Calu3 (cell line): ENCODE results near the gene SMIM27. TPM values are rescaled to one million over a fixed set of nuclear protein-coding genes. Genes with fewer than 3 reads are reported as not detected.

ENCODE experiments used
- Bru-seq: library from RNA; stranded (reverse); fragments of 400-500 nt; gene quantifications from one replicate; lab custom pipeline; 2021; lab: Mats Ljungman, UMichigan
- BruChase-seq, 2 experiments: library from RNA; stranded (reverse); fragments of 400-500 nt; gene quantifications; one replicate each; lab custom pipeline; 2021; lab: Mats Ljungman, UMichigan
- BruUV-seq: library from RNA; stranded (reverse); fragments of 400-500 nt; replicated peaks from 2 replicates; lab custom pipeline; 2021; lab: Mats Ljungman, UMichigan
- CTCF ChIA-PET: fragments of 300-600 bp; sonication (Branson Sonifier 250); formaldehyde crosslinking; loops from one replicate; lab custom pipeline; 2022; ENCODE audit warnings: antibody characterized with exemption; lab: Charles Lee
- DNase-seq: peaks from one replicate; pipeline ENCODE4 v3.0.0; 2022
- H3K27ac Mint-ChIP-seq: one replicate; pipeline ENCODE4 v1.8.0; 2022; ENCODE audit warnings: mixed read lengths; ENCODE audit not compliant: unreplicated experiment
- H3K27me3 Mint-ChIP-seq: one replicate; pipeline ENCODE4 v1.8.0; 2022; ENCODE audit warnings: mixed read lengths; ENCODE audit not compliant: unreplicated experiment
- H3K36me3 Mint-ChIP-seq: one replicate; pipeline ENCODE4 v1.8.0; 2022; ENCODE audit warnings: mild to moderate bottlenecking, moderate library complexity, mixed read lengths; ENCODE audit not compliant: insufficient read depth, unreplicated experiment
- H3K4me1 Mint-ChIP-seq: one replicate; pipeline ENCODE4 v1.8.0; 2022; ENCODE audit warnings: mild to moderate bottlenecking, low read depth, mixed read lengths; ENCODE audit not compliant: unreplicated experiment
- H3K4me3 Mint-ChIP-seq: one replicate; pipeline ENCODE4 v1.8.0; 2022; ENCODE audit warnings: mild to moderate bottlenecking, low read depth, moderate library complexity, mixed read lengths; ENCODE audit not compliant: unreplicated experiment
- H3K9me3 Mint-ChIP-seq: one replicate; pipeline ENCODE4 v1.8.0; 2022; ENCODE audit warnings: low read depth, mixed read lengths; ENCODE audit not compliant: unreplicated experiment
- CTCF ChIP-seq: fragments of 200-600 bp; IDR thresholded peaks from one replicate; pipeline ENCODE4 v1.8.0; 2022; ENCODE audit warnings: antibody characterized with exemption; ENCODE audit not compliant: unreplicated experiment
- intact Hi-C: fragments of 100-400 bp; cut with micrococcal nuclease; formaldehyde crosslinking; loops from one replicate; pipeline ENCODE4 v1.10.0; 2022; ENCODE audit not compliant: unreplicated experiment
- long read RNA-seq: library from polyadenylated mRNA; stranded (forward); transcript quantifications from one replicate; pipeline ENCODE4 v2.0.0, GENCODE V29; 2022
- total RNA-seq: library from RNA; stranded (reverse); gene quantifications from 2 replicates; pipeline ENCODE4 v1.2.3, GENCODE V29; 2022

Gene SMIM27
- total RNA-seq (4.1 and 4.4 TPM in 2 replicates), Bru-seq, nascent RNA (percentile 34 among the genes with signal in this experiment), BruChase-seq, experiment 1, labeled RNA remaining after a 6-hour chase (percentile 27 among the genes with signal in this experiment), BruChase-seq, experiment 2, labeled RNA remaining after a 2-hour chase (percentile 22 among the genes with signal in this experiment)
- long read RNA-seq, partial matches to known transcripts = 15 of 20 reads
- long read RNA-seq, other reads (novel, unspliced or antisense) = 2 of 20 reads

GRCh38 chr9:32552172-32552872 lies at the start of gene SMIM27, which contains the start of gene TOPORS:
Gene SMIM27 (plus strand): TSS chr9:32552327. CDS start chr9:32552435, 108 bp downstream.
Gene TOPORS (minus strand): TSS chr9:32552586. CDS start chr9:32552436, 150 bp downstream.
- TSS peak; percentile 81 for BruUV-seq
- Mint-ChIP-seq H3K4me3 (peak within 1 kb of the TSS; percentile 91), H3K4me1 (peaks cover 8% of the 10 kb centered on the region), H3K27me3 (no peaks in the 10 kb centered on the region), H3K27ac (peak within 1 kb of the TSS; percentile 94), H3K9me3 (no peaks in the 10 kb centered on the region), H3K36me3 (peaks cover 31% of the 10 kb centered on the region)
- TF ChIP-seq CTCF = no peak
- CTCF ChIA-PET = interaction anchor here (0.6 to 1.1 kb wide), 3 partner anchors 20 to 173 kb away, joined by 3 to 4 read pairs (median 3); partner anchors contain the start of gene RIGI
- peak; percentile 82 for DNase-seq
- intact Hi-C loops = loop anchor here (2.0 kb wide), 1 partner anchor 20 kb away; the partner anchor contains the start of gene NDUFB6

DNA sequence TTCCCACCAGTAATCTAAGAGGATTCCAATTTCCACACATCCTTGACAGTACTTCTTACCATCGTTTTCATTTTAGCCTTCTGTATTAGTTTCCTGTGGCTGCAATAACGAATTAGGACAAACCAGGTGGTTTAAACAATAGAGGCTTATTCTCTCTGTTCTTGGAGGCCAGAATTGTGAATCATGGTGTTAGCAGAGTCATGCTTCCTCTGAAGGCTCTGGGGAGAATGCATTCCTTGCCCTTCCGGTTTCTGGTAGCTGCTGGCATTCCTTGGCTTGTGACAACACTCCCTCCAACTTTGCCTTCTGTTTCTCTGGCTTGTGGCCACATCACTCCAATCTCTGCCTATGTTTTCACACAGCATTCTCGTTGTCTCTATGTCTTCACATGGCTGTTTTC lies 49.7 kb upstream of the SMIM27 start:
- Mint-ChIP-seq H3K27ac (peak overlapping the region; percentile 63), H3K4me3 (no peak overlapping the region), H3K4me1 (peaks cover 16% of the 10 kb centered on the region), H3K27me3 (no peaks in the 10 kb centered on the region), H3K36me3 (peaks cover 16% of the 10 kb centered on the region), H3K9me3 (peaks cover 6% of the 10 kb centered on the region)
- no peak for TF ChIP-seq CTCF
- CTCF ChIA-PET = interaction anchor here (1.7 kb wide), 1 partner anchor 24 kb away, joined by 8 read pairs; the partner anchor contains the start of gene RIGI
- BruUV-seq = no TSS peak
- peak; percentile 55 for DNase-seq
- intact Hi-C loops = no loop called here

GRCh38 chr9:32503008-32503407 lies 49.1 kb upstream of the SMIM27 start:
- Mint-ChIP-seq H3K4me3 (no peak overlapping the region), H3K27me3 (no peaks in the 10 kb centered on the region), H3K36me3 (peaks cover 16% of the 10 kb centered on the region), H3K27ac (peak overlapping the region; percentile 63), H3K4me1 (peaks cover 16% of the 10 kb centered on the region), H3K9me3 (peaks cover 6% of the 10 kb centered on the region)
- no peak for TF ChIP-seq CTCF
- CTCF ChIA-PET = interaction anchor here (0.6 to 1.7 kb wide), 2 partner anchors 11 to 23 kb away, joined by 5 to 8 read pairs; partner anchors contain the start of gene RIGI
- intact Hi-C loops = no loop called here
- no peak for DNase-seq
- no TSS peak for BruUV-seq

- H3K36me3 Mint-ChIP-seq = no peaks in the 10 kb centered on the region
- DNase-seq = no peak
- TF ChIP-seq CTCF = no peak
- H3K27ac Mint-ChIP-seq = no peak overlapping the region
- no peaks in the 10 kb centered on the region for H3K9me3 Mint-ChIP-seq
- peaks cover 26% of the 10 kb centered on the region for H3K4me1 Mint-ChIP-seq
- CTCF ChIA-PET = interaction anchor here (3.6 kb wide), 1 partner anchor 18 kb away, joined by 10 read pairs; the partner anchor contains the start of gene RIGI
- H3K4me3 Mint-ChIP-seq = no peak overlapping the region
- H3K27me3 Mint-ChIP-seq = no peaks in the 10 kb centered on the region
- intact Hi-C loops = no loop called here
- no TSS peak for BruUV-seq
Observed at GRCh38 chr9:32508728-32509127, 43.4 kb upstream of the SMIM27 start.
